Mesenchymal stem cell (in vitro differentiated cells and primary cell): ENCODE measurements around the gene ADARB2.

Experiments
- DNase-seq: peaks from one replicate; pipeline ENCODE4 v3.0.0-alpha.2; 2013
- H2AFZ ChIP-seq: one replicate; pipeline ENCODE4 v1.6.1; 2013; ENCODE audit warnings: low read depth, mild to moderate bottlenecking, control low read depth, inconsistent platforms, low read length, moderate library complexity
- H2AK5ac ChIP-seq: 2 replicates; pipeline ENCODE4 v1.6.1; 2013; ENCODE audit warnings: low read length, moderate library complexity, mild to moderate bottlenecking, inconsistent platforms; ENCODE audit not compliant: severe bottlenecking
- H2BK120ac ChIP-seq: one replicate; pipeline ENCODE4 v1.6.1; 2013; ENCODE audit warnings: low read depth, mild to moderate bottlenecking, inconsistent platforms, low read length, moderate library complexity
- H2BK12ac ChIP-seq, 2 experiments: one replicate each; pipeline ENCODE4 v1.6.1; 2013; ENCODE audit warnings: inconsistent platforms in 2 of 2, low read length in 2 of 2, mild to moderate bottlenecking in 2 of 2, moderate library complexity in 2 of 2, control low read depth in 1 of 2
- H2BK15ac ChIP-seq: one replicate; pipeline ENCODE4 v1.6.1; 2013; ENCODE audit warnings: mild to moderate bottlenecking, low read depth, inconsistent platforms; ENCODE audit not compliant: poor library complexity, severe bottlenecking
- H2BK5ac ChIP-seq: 2 replicates; pipeline ENCODE4 v1.6.1; 2013; ENCODE audit warnings: low read depth, mild to moderate bottlenecking, low read length, control low read depth, inconsistent platforms; ENCODE audit not compliant: poor library complexity, severe bottlenecking
- H3K14ac ChIP-seq, 2 experiments: one replicate each; pipeline ENCODE4 v1.6.1; 2013; ENCODE audit warnings: inconsistent platforms in 2 of 2, low read length in 2 of 2, control low read depth in 1 of 2, mild to moderate bottlenecking in 1 of 2, moderate library complexity in 1 of 2
- H3K18ac ChIP-seq, 2 experiments: one replicate each; pipeline ENCODE4 v1.6.1; 2013; ENCODE audit warnings: inconsistent platforms in 2 of 2, low read length in 2 of 2, control low read depth in 1 of 2, low read depth in 1 of 2, mild to moderate bottlenecking in 1 of 2
- H3K23ac ChIP-seq, 2 experiments: one replicate each; pipeline ENCODE4 v1.6.1; 2013; ENCODE audit warnings: inconsistent platforms in 2 of 2, low read length in 2 of 2, mild to moderate bottlenecking in 2 of 2, moderate library complexity in 2 of 2, control low read depth in 1 of 2
- H3K27ac ChIP-seq: 2 replicates; pipeline ENCODE4 v1.5.1; 2013; ENCODE audit warnings: mild to moderate bottlenecking, moderate library complexity, low read length, control low read depth, inconsistent platforms; ENCODE audit not compliant: poor library complexity, severe bottlenecking
- H3K27me3 ChIP-seq, 2 experiments: 2 replicates each; pipeline versions ENCODE4 v1.6.1 to v1.7.0; 2013; ENCODE audit warnings: low read length in 2 of 2, mild to moderate bottlenecking in 2 of 2, moderate library complexity in 2 of 2, control low read depth in 1 of 2, inconsistent platforms in 1 of 2; ENCODE audit not compliant: control insufficient read depth in 1 of 2, insufficient read depth in 1 of 2
- H3K36me3 ChIP-seq, 2 experiments: 2 replicates each; pipeline versions ENCODE4 v1.6.1 to v1.7.0; 2013; ENCODE audit warnings: low read length in 2 of 2, control low read depth in 1 of 2, inconsistent platforms in 1 of 2, low read depth in 1 of 2, mild to moderate bottlenecking in 1 of 2; ENCODE audit not compliant: insufficient read depth in 2 of 2, control insufficient read depth in 1 of 2
- H3K4ac ChIP-seq, 2 experiments: one replicate each; pipeline ENCODE4 v1.6.1; 2013; ENCODE audit warnings: inconsistent platforms in 2 of 2, low read length in 2 of 2, mild to moderate bottlenecking in 2 of 2, moderate library complexity in 2 of 2, control low read depth in 1 of 2, low read depth in 1 of 2
- H3K4me1 ChIP-seq: 2 replicates; pipeline ENCODE4 v1.6.1; 2013; ENCODE audit warnings: low read depth, low read length, control low read depth; ENCODE audit not compliant: control insufficient read depth, insufficient read depth
- H3K4me2 ChIP-seq: 2 replicates; pipeline ENCODE4 v1.6.1; 2013; ENCODE audit warnings: low read length, mild to moderate bottlenecking, inconsistent platforms; ENCODE audit not compliant: poor library complexity, severe bottlenecking
- H3K4me3 ChIP-seq, 2 experiments: 2 replicates each; pipeline versions ENCODE4 v1.5.1 to v1.7.0; 2013; ENCODE audit warnings: low read length in 2 of 2, mild to moderate bottlenecking in 2 of 2, control low read depth in 1 of 2, low read depth in 1 of 2; ENCODE audit not compliant: insufficient read depth in 1 of 2
- H3K79me1 ChIP-seq: replicated peaks from 2 replicates; pipeline ENCODE4 v1.6.1; 2013; ENCODE audit warnings: mild to moderate bottlenecking, control low read depth, low read length, inconsistent platforms; ENCODE audit not compliant: poor library complexity, severe bottlenecking
- H3K9ac ChIP-seq: 2 replicates; pipeline ENCODE4 v1.7.0; 2013; ENCODE audit warnings: mild to moderate bottlenecking, low read length, moderate library complexity
- H3K9me3 ChIP-seq: 2 replicates; pipeline ENCODE4 v1.7.0; 2013; ENCODE audit warnings: mild to moderate bottlenecking, low read length; ENCODE audit not compliant: control insufficient read depth
- H4K8ac ChIP-seq: one replicate; pipeline ENCODE4 v1.6.1; 2013; ENCODE audit warnings: inconsistent platforms, mild to moderate bottlenecking, low read length, moderate library complexity
- H4K91ac ChIP-seq: one replicate; pipeline ENCODE4 v1.6.1; 2013; ENCODE audit warnings: mild to moderate bottlenecking, low read length, inconsistent platforms
- WGBS: methylation state at CpG from one replicate; pipeline ENCODE4 v1.1.7; 2013; ENCODE audit warnings: mixed read lengths; 5-methylcytosine and 5-hydroxymethylcytosine counted together

Gene ADARB2

GRCh38 chr10:1366811-1367425 lies 370.4 kb downstream of the ADARB2 start:
- no peak overlapping the region for H3K18ac ChIP-seq
- no peak overlapping the region for H3K23ac ChIP-seq
- no peak overlapping the region for H3K27ac ChIP-seq
- no peak overlapping the region for H2AK5ac ChIP-seq
- no peak overlapping the region for H2BK15ac ChIP-seq
- H3K14ac ChIP-seq = no peak overlapping the region
- no peak overlapping the region for H3K9ac ChIP-seq
- no peak overlapping the region for H3K4me3 ChIP-seq
- H3K4ac ChIP-seq = no peak overlapping the region
- H4K8ac ChIP-seq = no peak overlapping the region
- H2BK120ac ChIP-seq = no peak overlapping the region
- no peak overlapping the region for H2BK12ac ChIP-seq
- no peak for DNase-seq
- 93% methylated on average over 15 of the region's 15 CpGs for WGBS
- peaks cover 0 to 3% of the 10 kb centered on the region in 2 experiments for H3K36me3 ChIP-seq
- no peaks in the 10 kb centered on the region for H3K27me3 ChIP-seq
- no peaks in the 10 kb centered on the region for H3K9me3 ChIP-seq
- no peak overlapping the region for H4K91ac ChIP-seq
- H2BK5ac ChIP-seq = no peak overlapping the region
- H3K4me1 ChIP-seq = peaks cover 4% of the 10 kb centered on the region
- no peaks in the 10 kb centered on the region for H3K79me1 ChIP-seq
- no peak overlapping the region for H2AFZ ChIP-seq
- no peak overlapping the region for H3K4me2 ChIP-seq

GRCh38 chr10:1366322-1366691 lies 371.0 kb downstream of the ADARB2 start:
- Histone ChIP-seq H3K4me2 (no peak overlapping the region), H3K14ac (no peak overlapping the region), H3K4me1 (peaks cover 6% of the 10 kb centered on the region), H3K18ac (no peak overlapping the region), H2BK5ac (no peak overlapping the region), H3K9ac (no peak overlapping the region), H2AK5ac (no peak overlapping the region), H3K4ac (no peak overlapping the region), H2BK12ac (no peak overlapping the region), H4K8ac (no peak overlapping the region), H3K27me3 (no peaks in the 10 kb centered on the region), H2BK15ac (no peak overlapping the region), H3K4me3 (no peak overlapping the region), H3K36me3 (peaks cover 0 to 3% of the 10 kb centered on the region in 2 experiments), H3K9me3 (no peaks in the 10 kb centered on the region), H3K23ac (no peak overlapping the region), H2AFZ (no peak overlapping the region), H3K79me1 (no peaks in the 10 kb centered on the region), H4K91ac (no peak overlapping the region), H2BK120ac (no peak overlapping the region), H3K27ac (no peak overlapping the region)
- WGBS = 68% methylated on average over 4 of the region's 6 CpGs
- DNase-seq = no peak

GRCh38 chr10:1365540-1366321 lies 371.6 kb downstream of the ADARB2 start:
- no peak overlapping the region for H3K4me2 ChIP-seq

GRCh38 chr10:1364151-1364910 lies 373.0 kb downstream of the ADARB2 start:
- Histone ChIP-seq H3K18ac (no peak overlapping the region), H4K91ac (no peak overlapping the region), H2BK15ac (no peak overlapping the region), H3K23ac (no peak overlapping the region), H3K9ac (no peak overlapping the region), H3K27me3 (no peaks in the 10 kb centered on the region), H2BK120ac (no peak overlapping the region), H2BK5ac (no peak overlapping the region), H3K4me1 (peaks cover 21% of the 10 kb centered on the region), H3K4me2 (no peak overlapping the region), H2BK12ac (no peak overlapping the region), H3K4me3 (no peak overlapping the region), H2AFZ (no peak overlapping the region), H2AK5ac (peak overlapping the region; percentile 31), H3K9me3 (no peaks in the 10 kb centered on the region), H3K79me1 (no peaks in the 10 kb centered on the region), H3K14ac (no peak overlapping the region), H3K4ac (no peak overlapping the region), H3K27ac (no peak overlapping the region), H4K8ac (no peak overlapping the region), H3K36me3 (peaks cover 0 to 3% of the 10 kb centered on the region in 2 experiments)
- WGBS = 95% methylated on average over 15 of the region's 16 CpGs
- no peak for DNase-seq

More at GRCh38 chr10:1365540-1366321, 371.6 kb downstream of the ADARB2 start:
- H3K79me1 ChIP-seq = no peaks in the 10 kb centered on the region
- H2BK5ac ChIP-seq = no peak overlapping the region
- no peak for DNase-seq
- H2AK5ac ChIP-seq = no peak overlapping the region
- no peak overlapping the region for H3K18ac ChIP-seq
- H3K9ac ChIP-seq = no peak overlapping the region
- no peaks in the 10 kb centered on the region for H3K9me3 ChIP-seq
- H2BK12ac ChIP-seq = no peak overlapping the region
- H4K91ac ChIP-seq = no peak overlapping the region
- no peak overlapping the region for H2AFZ ChIP-seq
- peaks cover 10% of the 10 kb centered on the region for H3K4me1 ChIP-seq
- H3K36me3 ChIP-seq = peaks cover 0 to 3% of the 10 kb centered on the region in 2 experiments
- no peak overlapping the region for H2BK15ac ChIP-seq
- no peak overlapping the region for H4K8ac ChIP-seq
- no peak overlapping the region for H3K14ac ChIP-seq
- no peak overlapping the region for H3K4ac ChIP-seq
- H3K23ac ChIP-seq = no peak overlapping the region
- WGBS = 91% methylated on average over 7 of the region's 8 CpGs
- no peak overlapping the region for H3K27ac ChIP-seq
- no peak overlapping the region for H3K4me3 ChIP-seq
- no peak overlapping the region for H2BK120ac ChIP-seq
- H3K27me3 ChIP-seq = no peaks in the 10 kb centered on the region
